ENCODE results near the gene KCNQ1. TPM values are rescaled to one million over a fixed set of nuclear protein-coding genes. Genes with fewer than 3 reads are reported as not detected.

The KCNQ1 gene
- total and polyA plus RNA-seq, 2 experiments from 2014 or later, result 0.45 to 0.87 TPM

- Mint-ChIP-seq H3K36me3 (ENCODE audit: low read depth) (no peaks in the 10 kb centered on the region), H3K4me3 (no peak overlapping the region), H3K27me3 (ENCODE audit: insufficient read depth, low read depth, poor library complexity) (peaks cover 5% of the 10 kb centered on the region), H3K27ac (no peak overlapping the region), H3K9me3 (peaks cover 3% of the 10 kb centered on the region; the same call in 1 of the 3 replicates), H3K4me1 (no peaks in the 10 kb centered on the region)
- H3K9me2 ChIP-seq (ENCODE audit: insufficient read depth), result 0 out of 2 replicates have a peak, but pooled peaks cover 5% of the 10 kb centered on the region
- no peaks in the 10 kb centered on the region for H3K79me2 ChIP-seq (replicated peaks; ENCODE audit: insufficient read depth)
- H3F3A ChIP-seq (replicated peaks; ENCODE audit: low read depth), result no peaks in the 10 kb centered on the region
- H3K27me3 ChIP-seq (ENCODE audit: insufficient read depth), result no peaks in the 10 kb centered on the region
- no peak for TF ChIP-seq JUNB (IDR thresholded peaks at IDR 0.05; ENCODE audit: unreplicated experiment)
- no peak for TF ChIP-seq ETS1 (IDR thresholded peaks at IDR 0.05)
- no peak for TF ChIP-seq ZNF331 (CRISPR knock-in tag; IDR thresholded peaks at IDR 0.05; ENCODE audit: low read depth)
- no peak for TF ChIP-seq CTCF (conservative IDR thresholded peaks at IDR 0.05; ENCODE audit: low read depth in 2 of 2)
- TF ChIP-seq, protein P1, sequence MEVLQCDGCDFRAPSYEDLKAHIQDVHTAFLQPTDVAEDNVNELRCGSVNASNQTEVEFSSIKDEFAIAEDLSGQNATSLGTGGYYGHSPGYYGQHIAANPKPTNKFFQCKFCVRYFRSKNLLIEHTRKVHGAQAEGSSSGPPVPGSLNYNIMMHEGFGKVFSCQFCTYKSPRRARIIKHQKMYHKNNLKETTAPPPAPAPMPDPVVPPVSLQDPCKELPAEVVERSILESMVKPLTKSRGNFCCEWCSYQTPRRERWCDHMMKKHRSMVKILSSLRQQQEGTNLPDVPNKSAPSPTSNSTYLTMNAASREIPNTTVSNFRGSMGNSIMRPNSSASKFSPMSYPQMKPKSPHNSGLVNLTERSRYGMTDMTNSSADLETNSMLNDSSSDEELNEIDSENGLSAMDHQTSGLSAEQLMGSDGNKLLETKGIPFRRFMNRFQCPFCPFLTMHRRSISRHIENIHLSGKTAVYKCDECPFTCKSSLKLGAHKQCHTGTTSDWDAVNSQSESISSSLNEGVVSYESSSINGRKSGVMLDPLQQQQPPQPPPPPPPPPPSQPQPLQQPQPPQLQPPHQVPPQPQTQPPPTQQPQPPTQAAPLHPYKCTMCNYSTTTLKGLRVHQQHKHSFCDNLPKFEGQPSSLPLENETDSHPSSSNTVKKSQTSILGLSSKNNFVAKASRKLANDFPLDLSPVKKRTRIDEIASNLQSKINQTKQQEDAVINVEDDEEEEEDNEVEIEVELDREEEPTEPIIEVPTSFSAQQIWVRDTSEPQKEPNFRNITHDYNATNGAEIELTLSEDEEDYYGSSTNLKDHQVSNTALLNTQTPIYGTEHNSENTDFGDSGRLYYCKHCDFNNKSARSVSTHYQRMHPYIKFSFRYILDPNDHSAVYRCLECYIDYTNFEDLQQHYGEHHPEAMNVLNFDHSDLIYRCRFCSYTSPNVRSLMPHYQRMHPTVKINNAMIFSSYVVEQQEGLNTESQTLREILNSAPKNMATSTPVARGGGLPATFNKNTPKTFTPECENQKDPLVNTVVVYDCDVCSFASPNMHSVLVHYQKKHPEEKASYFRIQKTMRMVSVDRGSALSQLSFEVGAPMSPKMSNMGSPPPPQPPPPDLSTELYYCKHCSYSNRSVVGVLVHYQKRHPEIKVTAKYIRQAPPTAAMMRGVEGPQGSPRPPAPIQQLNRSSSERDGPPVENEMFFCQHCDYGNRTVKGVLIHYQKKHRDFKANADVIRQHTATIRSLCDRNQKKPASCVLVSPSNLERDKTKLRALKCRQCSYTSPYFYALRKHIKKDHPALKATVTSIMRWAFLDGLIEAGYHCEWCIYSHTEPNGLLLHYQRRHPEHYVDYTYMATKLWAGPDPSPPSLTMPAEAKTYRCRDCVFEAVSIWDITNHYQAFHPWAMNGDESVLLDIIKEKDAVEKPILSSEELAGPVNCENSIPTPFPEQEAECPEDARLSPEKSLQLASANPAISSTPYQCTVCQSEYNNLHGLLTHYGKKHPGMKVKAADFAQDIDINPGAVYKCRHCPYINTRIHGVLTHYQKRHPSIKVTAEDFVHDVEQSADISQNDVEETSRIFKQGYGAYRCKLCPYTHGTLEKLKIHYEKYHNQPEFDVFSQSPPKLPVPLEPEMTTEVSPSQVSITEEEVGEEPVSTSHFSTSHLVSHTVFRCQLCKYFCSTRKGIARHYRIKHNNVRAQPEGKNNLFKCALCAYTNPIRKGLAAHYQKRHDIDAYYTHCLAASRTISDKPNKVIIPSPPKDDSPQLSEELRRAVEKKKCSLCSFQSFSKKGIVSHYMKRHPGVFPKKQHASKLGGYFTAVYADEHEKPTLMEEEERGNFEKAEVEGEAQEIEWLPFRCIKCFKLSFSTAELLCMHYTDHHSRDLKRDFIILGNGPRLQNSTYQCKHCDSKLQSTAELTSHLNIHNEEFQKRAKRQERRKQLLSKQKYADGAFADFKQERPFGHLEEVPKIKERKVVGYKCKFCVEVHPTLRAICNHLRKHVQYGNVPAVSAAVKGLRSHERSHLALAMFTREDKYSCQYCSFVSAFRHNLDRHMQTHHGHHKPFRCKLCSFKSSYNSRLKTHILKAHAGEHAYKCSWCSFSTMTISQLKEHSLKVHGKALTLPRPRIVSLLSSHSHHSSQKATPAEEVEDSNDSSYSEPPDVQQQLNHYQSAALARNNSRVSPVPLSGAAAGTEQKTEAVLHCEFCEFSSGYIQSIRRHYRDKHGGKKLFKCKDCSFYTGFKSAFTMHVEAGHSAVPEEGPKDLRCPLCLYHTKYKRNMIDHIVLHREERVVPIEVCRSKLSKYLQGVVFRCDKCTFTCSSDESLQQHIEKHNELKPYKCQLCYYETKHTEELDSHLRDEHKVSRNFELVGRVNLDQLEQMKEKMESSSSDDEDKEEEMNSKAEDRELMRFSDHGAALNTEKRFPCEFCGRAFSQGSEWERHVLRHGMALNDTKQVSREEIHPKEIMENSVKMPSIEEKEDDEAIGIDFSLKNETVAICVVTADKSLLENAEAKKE (CRISPR knock-in tag; IDR thresholded peaks at IDR 0.05), result no peak
- no peak for TF ChIP-seq EZH2 (IDR thresholded peaks at IDR 0.05; ENCODE audit: low read depth, unreplicated experiment)
- TF ChIP-seq EZH2phosphoT487 (IDR thresholded peaks at IDR 0.05; ENCODE audit: unreplicated experiment), result no peak
- TF ChIP-seq STAT1 (IDR thresholded peaks at IDR 0.05; ENCODE audit: unreplicated experiment), result no peak
- TF ChIP-seq POLR2AphosphoS5 (IDR thresholded peaks at IDR 0.05; ENCODE audit: low read depth), result no peak
- no peak for TF ChIP-seq ZNF114 (CRISPR knock-in tag; IDR thresholded peaks at IDR 0.05)
- TF ChIP-seq NANOG (IDR thresholded peaks at IDR 0.05; ENCODE audit: borderline replicate concordance), result no peak
- H3K36me3 ChIP-seq (ENCODE audit: insufficient read depth), result no peaks in the 10 kb centered on the region
- no peak overlapping the region for H3K4me3 ChIP-seq
- ATAC-seq (peak; percentile 30; the same call in 2 of the 3 replicates), DNase-seq (ENCODE audit: low spot score) (no peak)
- no peak overlapping the region for H2AFZ ChIP-seq
- H4K20me1 ChIP-seq (replicated peaks; ENCODE audit: insufficient read depth), result no peaks in the 10 kb centered on the region
- H3K27ac ChIP-seq (ENCODE audit: low read depth), result no peak overlapping the region
- H3K4me2 ChIP-seq, result no peak overlapping the region
- H3K4me1 ChIP-seq (ENCODE audit: insufficient read depth), result no peaks in the 10 kb centered on the region
These were observed 17.0 kb upstream of the KCNQ1 start for GRCh38 chr11:2427721-2428321.

Measured in GM23338 (cell line).